HG03039 (cell line): Measurements from ENCODE around the gene TNFRSF21.
"Not testable (repeated sequence)": the region's sequence is repeated elsewhere in the genome, so short reads cannot be mapped to it uniquely, and the experiment has no call there.

Experiments used
- ATAC-seq: cut with Tn5 transposase; IDR thresholded peaks from one replicate; pipeline ENCODE4 v1.9.1; 2021; ENCODE audit warnings: mild to moderate bottlenecking, moderate library complexity; ENCODE audit not compliant: unreplicated experiment

The TNFRSF21 gene

DNA sequence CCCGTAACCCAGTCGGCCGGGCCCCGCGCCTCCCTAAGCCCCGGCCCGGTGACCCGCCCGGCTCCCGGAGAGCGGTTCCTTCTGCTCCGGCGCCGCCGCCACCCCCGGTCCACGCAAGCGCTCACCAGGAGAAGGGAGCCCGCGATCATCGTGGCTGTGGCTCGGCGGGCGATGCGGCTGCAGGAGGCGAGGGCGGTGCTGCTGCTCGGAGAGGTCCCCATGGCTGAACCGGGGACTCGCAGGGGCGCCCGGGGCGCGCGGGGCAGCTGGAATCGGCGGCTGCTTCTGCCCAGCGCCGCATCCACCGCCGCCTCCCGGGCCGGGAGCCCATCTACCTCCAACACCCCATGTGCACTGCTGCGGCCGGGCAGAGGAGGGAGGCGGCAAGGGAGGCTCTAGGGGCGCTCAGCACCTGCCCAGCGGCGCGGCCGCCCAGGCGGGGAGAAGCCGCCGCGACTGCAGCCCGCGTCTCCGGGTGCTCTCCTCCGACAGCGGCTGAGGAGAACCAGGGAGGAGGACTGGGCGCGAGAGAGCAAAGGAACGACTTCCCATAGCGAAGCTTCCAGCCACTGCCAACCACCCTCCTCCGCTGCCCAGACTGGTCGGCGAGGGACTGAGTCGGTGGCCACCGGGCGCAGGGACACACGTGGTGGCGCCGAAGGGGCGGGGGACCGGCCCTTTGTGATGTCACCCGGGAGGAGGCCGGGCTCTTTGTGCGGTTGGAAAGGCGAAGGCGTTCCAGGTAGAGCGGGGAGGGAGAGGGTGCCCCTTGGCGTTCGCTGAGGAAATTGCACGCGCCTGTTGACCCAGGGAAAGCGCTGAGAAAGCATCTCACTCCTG is at the start of gene TNFRSF21:
TSS of gene TNFRSF21 (minus strand) at position 615 of the 840 bp plus-strand sequence. CDS start at position 221, 394 bp downstream.
- peak; percentile 99 for ATAC-seq

- ATAC-seq, result peak; percentile 55
These were observed 48.9 kb upstream of the TNFRSF21 start for GRCh38 chr6:47358440-47359225.

GRCh38 chr6:47357827-47358226 is 48.1 kb upstream of the TNFRSF21 start:
- peak; percentile 60 for ATAC-seq

DNA sequence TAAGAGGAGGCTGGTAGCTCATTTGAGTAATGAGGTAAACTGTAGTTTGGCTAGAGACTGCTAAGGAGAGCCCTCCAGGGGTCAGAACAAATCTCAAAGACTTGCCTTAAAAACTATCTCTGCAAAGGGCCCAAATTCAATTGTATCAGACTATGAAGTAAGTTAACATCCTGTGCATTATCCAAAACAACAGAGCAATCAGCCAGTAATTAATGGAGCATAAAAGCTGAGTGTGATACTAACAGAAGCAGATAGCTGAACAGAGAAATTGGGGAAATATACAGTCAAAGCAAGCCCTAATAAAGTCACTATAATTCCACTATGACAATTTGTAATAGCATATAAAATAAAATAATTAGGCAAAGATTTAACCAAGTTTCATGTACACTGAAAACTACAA is 45.8 kb upstream of the TNFRSF21 start:
- ATAC-seq, result no peak

GRCh38 chr6:47353871-47354270 is 44.2 kb upstream of the TNFRSF21 start:
- no peak for ATAC-seq

DNA sequence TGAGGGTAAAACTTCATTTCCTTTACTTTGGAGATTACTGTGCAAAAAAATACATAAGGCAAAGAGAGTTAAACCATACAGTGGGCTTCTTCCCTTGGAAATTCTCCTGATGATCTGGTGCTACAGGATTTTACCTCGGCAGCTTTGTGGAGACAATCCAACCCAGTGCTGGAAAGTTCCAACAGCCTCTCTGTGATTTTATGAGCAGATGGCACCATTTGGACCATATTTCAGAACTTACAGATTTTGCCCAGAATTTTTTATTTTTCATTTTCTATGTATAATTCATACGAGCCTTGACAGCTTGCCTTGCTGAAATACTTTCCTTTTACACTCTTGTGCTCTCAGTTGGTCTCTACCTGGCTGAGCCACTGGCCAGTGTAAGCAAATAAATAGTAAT is 43.3 kb upstream of the TNFRSF21 start:
- ATAC-seq, result no peak

DNA sequence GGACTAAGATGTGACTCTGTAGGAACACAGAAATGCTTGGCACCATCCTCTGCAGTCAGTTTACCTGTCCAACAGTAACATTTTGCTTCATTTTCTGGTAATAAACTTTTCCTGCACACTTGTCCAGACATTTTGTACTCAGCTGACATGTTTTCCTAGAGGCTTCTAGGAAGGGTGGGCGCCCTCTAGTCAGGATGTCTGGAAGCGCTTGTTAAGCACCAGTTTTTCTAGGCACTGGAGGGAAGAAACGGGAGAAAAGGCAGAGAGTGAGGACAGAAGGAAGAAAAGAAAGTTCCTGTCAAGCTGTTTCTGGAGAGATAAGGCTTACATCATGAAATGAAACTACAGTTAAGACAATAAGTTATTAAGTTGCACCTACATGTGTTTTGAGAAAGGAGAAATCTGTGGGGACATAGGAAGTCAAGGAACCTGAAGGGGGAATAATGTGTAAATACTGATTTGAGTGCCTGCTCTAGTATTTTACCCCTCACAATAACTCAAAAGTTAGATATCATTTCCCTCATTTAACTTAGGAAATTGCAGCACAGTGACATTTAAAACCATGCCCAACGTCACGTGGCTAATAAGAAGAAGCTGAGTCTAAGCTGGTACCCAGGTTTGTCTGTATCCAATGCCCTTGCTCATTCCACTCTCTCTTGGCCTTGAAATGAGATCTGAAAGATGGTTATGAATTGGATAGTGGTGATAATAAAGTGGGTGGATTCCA is 42.7 kb upstream of the TNFRSF21 start:
- ATAC-seq, result no peak

DNA sequence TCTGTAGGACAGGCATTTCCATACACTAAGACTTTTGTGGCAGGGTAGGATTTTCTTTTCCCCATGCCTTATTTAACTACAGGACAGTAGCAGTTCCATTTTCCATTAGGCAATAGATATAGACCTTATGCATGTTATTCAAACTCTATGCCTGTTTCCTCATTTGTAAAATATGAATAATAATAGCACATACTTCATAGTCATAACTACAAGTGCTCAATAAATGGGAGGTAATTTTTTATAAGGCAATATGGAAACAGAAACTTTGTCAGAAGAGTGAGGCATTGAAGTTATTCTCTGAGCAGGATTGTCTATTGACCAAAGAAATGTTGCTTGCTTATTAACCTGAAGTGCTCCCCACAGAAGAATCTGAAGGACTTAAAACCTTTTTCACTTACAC is 41.9 kb upstream of the TNFRSF21 start:
- no peak for ATAC-seq

DNA sequence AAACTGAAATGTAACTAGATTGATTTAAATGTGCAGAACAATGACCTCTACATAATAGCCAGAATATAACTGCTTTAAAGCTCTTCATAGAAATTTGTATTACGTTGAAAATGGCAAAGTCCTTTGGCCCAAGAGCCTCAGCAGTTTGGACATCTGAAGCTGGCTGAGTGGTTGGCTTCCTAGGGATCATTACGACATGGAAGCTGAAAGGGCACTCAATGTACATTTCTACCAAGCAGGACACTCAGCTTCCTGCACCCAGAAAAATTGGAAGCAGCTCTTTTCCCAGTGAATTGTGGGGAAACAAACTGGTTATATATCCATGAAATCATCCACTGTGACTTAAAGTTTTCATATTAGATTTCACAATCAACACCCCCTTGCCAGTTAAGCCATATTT is 40.2 kb upstream of the TNFRSF21 start:
- no peak for ATAC-seq

- ATAC-seq, result no peak
These were observed 38.7 kb upstream of the TNFRSF21 start for GRCh38 chr6:47348316-47348863.

GRCh38 chr6:47345761-47346160 is 36.1 kb upstream of the TNFRSF21 start:
- no peak for ATAC-seq

GRCh38 chr6:47344022-47344421 is 34.3 kb upstream of the TNFRSF21 start:
- no peak for ATAC-seq

- no peak for ATAC-seq
These were observed 33.9 kb upstream of the TNFRSF21 start for GRCh38 chr6:47343600-47343999.

DNA sequence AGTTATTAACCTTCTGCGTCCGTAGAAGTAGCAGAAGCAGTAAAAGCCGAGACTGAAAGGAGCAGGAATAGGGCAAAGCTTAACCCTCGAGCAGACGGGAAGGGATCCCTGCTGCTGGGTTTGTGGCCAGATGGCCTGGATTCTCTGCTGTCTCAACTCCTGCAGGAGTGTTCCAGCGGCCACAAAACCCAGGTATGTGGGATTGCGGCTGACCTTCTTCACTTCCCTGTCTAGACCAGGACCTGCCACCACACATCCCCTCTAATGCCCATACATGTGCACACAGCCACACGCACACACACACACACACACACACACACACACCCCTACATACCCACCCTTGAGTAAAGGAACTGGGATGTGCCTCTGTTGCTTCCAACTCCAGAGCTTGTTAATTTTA is 33.1 kb upstream of the TNFRSF21 start:
- ATAC-seq, result no peak

DNA sequence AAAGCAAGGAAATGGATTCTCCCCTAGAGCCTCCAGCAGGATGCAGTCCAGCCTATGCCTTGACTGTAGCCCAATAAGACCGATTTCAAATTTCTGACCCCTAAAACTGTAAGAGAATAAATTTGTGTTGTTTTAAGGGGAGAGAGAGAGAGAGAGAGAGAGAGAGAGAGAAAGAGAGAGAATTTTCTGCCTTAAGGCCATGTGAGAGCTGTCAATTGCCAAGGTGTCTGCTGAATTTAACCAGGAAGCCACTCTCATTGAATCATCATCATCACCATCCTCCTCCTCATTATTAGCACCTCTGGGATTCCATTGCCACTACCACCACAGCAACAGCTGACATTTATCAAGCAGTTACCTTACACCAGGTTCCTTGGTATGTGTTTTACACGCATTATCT is 27.8 kb upstream of the TNFRSF21 start:
- ATAC-seq, result no peak

DNA sequence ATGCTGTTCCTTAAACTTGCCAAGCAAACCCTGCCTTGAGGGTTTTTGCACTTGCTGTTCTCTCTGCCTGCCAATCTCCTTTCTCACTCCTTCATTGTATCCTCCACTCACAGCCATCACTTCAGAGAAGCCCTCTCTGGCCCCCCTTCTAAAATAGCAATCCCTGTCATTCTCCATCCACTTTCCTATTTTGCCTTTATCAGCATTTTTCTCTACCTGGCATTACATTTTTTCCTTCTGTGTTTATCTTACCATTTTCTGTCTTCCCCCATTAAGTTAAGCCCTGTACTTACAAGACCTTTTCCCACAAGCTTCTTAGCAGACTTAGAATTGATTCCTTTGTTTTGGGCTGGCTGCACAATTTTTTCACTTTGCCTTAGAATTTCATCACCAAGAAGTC is 26.6 kb upstream of the TNFRSF21 start:
- ATAC-seq, result no peak

DNA sequence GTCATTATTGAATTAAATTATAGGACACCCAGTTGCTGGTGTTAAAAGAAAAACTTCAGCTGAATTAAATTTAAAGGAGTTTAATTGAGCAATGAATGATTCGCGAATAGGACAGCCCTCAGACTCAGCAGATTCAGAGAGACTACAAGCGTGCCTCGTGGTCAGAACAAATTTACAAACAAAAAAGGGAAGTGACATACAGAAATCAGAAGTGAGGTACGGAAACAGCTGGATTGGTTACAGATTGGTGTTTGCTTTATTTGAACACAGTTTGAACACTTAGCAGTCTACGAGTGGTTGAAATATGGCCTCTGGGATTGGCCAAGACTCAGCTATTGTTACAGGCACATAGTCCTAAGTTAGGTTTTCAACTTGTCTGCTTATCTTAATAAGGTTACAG is 25.8 kb upstream of the TNFRSF21 start:
- ATAC-seq, result peak; percentile 77

GRCh38 chr6:47334334-47334733 is 24.6 kb upstream of the TNFRSF21 start:
- ATAC-seq, result no peak

DNA sequence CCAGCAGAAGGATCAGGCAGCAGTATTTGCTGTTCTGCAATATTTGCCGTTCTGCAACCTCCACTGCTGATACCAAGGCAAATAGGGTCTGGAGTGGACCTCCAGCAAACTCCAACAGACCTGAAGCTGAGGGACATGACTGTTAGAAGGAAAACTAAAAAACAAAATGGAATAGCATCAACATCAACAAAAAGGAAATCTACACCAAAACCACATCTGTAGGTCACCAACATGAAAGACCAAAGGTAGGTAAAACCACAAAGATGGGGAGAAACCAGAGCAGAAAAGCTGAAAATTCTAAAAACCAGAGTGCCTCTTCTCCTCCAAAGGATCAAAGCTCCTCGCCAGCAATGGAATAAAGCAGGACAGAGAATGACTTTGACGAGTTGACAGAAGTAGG is 18.9 kb upstream of the TNFRSF21 start:
- not testable (repeated sequence) for ATAC-seq

- not testable (repeated sequence) for ATAC-seq
These were observed 18.4 kb upstream of the TNFRSF21 start for GRCh38 chr6:47328139-47328538.

DNA sequence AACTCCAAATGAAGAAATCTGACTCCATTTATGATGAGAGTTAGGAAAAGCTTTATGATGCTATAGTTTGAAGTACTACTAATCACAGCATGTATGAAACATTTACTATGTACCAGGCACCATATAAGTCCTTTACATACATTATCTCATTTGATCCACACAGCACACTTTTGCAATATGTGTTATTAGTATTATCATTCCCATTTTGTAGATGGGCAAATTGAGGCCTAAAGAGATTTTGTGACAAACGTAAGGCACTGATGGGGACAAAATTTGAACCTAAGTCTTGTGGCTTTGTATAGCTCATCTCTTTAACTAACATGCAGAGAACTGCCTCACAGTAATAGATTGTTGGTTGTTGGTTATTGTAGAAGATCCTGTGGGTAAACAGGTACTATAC is 14.2 kb upstream of the TNFRSF21 start:
- ATAC-seq, result no peak
